Activated T-helper 2 cell treated with anti-CD3 and anti-CD28 coated beads, Interferon-gamma antibody, Interleukin-2, Interleukin-4, amounts not matched to agents 10 μg/mL and 5 μg/mL and 100 μg/mL, durations not matched to agents 14 hours and 24 hours and 36 hours (primary cell): ENCODE data around the gene ZNF426. TPM values are rescaled to one million over a fixed set of nuclear protein-coding genes. Genes with fewer than 3 reads are reported as not detected.

Experiments used
- total RNA-seq: library from RNA; stranded (reverse); gene quantifications from 2 replicates; pipeline ENCODE4 v1.2.3, GENCODE V29; 2022

The ZNF426 gene
- total RNA-seq, 1 donor from 2014 or later, result 10.5 TPM

Other genes with a start within 250 kb of the ZNF426 start
- 4.4 and 5.2 TPM in 2 replicates for gene ZNF699, start 228.8 kb downstream of the ZNF426 start, total RNA-seq
- gene ZNF559, start 214.5 kb downstream of the ZNF426 start, total RNA-seq, result 8.2 and 8.4 TPM in 2 replicates
- 0.46 and 0.48 TPM in 2 replicates for gene ZNF177, start 175.6 kb downstream of the ZNF426 start, total RNA-seq
- 26.5 and 27.3 TPM in 2 replicates for gene ZNF266, start 103.1 kb downstream of the ZNF426 start, total RNA-seq
- gene ZNF560, start 40.0 kb downstream of the ZNF426 start, total RNA-seq, result not detected in 2 replicates
- gene ZNF121, start 45.9 kb upstream of the ZNF426 start, total RNA-seq, result 57.2 and 62.2 TPM in 2 replicates
- 27.1 and 28.3 TPM in 2 replicates for gene ZNF561, start 82.6 kb upstream of the ZNF426 start, total RNA-seq
- gene ZNF562, start 136.5 kb upstream of the ZNF426 start, total RNA-seq, result 17.3 and 18.2 TPM in 2 replicates
- gene ZNF846, start 230.1 kb upstream of the ZNF426 start, total RNA-seq, result 3.2 and 3.7 TPM in 2 replicates